ENCODE measurements around the gene LPIN1. TPM values are rescaled to one million over a fixed set of nuclear protein-coding genes. Genes with fewer than 3 reads are reported as not detected.

Gene LPIN1
- total and polyA plus RNA-seq, 2 of the 8 experiments (the other 6 are each of a cell fraction or from before 2014, with no cell fraction given) = 4.3 to 9.8 TPM

- no peak for TF ChIP-seq CBX8 (IDR thresholded peaks at IDR 0.05; ENCODE audit: borderline replicate concordance, low read depth, low read length)
- TF ChIP-seq FOSL1 (IDR thresholded peaks at IDR 0.05; ENCODE audit: insufficient read depth, low read depth, low read length) = no peak
- TF ChIP-seq KDM1A (IDR thresholded peaks at IDR 0.05; ENCODE audit: borderline replicate concordance, low read length) = peak; percentile 67; the same call in 1 of the 2 replicates
- TF ChIP-seq HDAC6 (IDR thresholded peaks at IDR 0.05; ENCODE audit: low read depth, low read length) = no peak
- TF ChIP-seq TBP (IDR thresholded peaks at IDR 0.05; ENCODE audit: low read depth, low read length) = no peak
- TF ChIP-seq POU5F1 (IDR thresholded peaks at IDR 0.05; ENCODE audit: low read depth, low read length) = no peak
- TF ChIP-seq SRF (IDR thresholded peaks at IDR 0.05; ENCODE audit: low read depth, low read length) = no peak
- no peak; the same call in 1 of the 2 replicates for TF ChIP-seq MAX (IDR thresholded peaks at IDR 0.05)
- TF ChIP-seq CTCF (IDR thresholded peaks at IDR 0.05; ENCODE audit: control extremely low read depth in 1 of 3, insufficient read depth in 1 of 3, low read depth in 1 of 3, low read length in 3 of 3) = peak; percentile 79 to 97 (median 95)
- peak; percentile 81 for TF ChIP-seq CEBPB (IDR thresholded peaks at IDR 0.05; ENCODE audit: low read depth, low read length)
- no peak for TF ChIP-seq SAP30 (IDR thresholded peaks at IDR 0.05; ENCODE audit: insufficient read depth, insufficient replicate concordance, low read length)
- peak; percentile 90 to 91 for TF ChIP-seq RAD21 (IDR thresholded peaks at IDR 0.05 in 1 of 2, conservative IDR thresholded peaks at IDR 0.05 in 1 of 2; ENCODE audit: low read depth in 2 of 2, low read length in 2 of 2)
- TF ChIP-seq EGR1 (IDR thresholded peaks at IDR 0.05; ENCODE audit: borderline replicate concordance, low read depth, low read length) = no peak
- TF ChIP-seq ASH2L (IDR thresholded peaks at IDR 0.05; ENCODE audit: low read length) = peak; percentile 52
- peak; percentile 42; the same call in 1 of the 2 replicates for TF ChIP-seq CREB1 (IDR thresholded peaks at IDR 0.05)
- TF ChIP-seq POLR2AphosphoS5 (IDR thresholded peaks at IDR 0.05; ENCODE audit: low read depth, low read length) = no peak
- TF ChIP-seq ATF3 (IDR thresholded peaks at IDR 0.05; ENCODE audit: insufficient read depth, low read depth, low read length) = 0 out of 2 replicates have a peak, but pooled peaks have one; percentile 23
Observed at GRCh38 chr2:11863513-11864328, 117.3 kb downstream of the LPIN1 start (continued).

Measured in H1 (cell line).